ENCODE data around the gene PTGER2. TPM values are rescaled to one million over a fixed set of nuclear protein-coding genes. Genes with fewer than 3 reads are reported as not detected.
A peak's percentile ranks its signal among the peaks of the same experiment; 100 is the strongest.

PTGER2 gene
- total and polyA plus RNA-seq, 4 donors = 2.0 to 20.6 (median 6.8) TPM

- Histone ChIP-seq H3K36me3 (ENCODE audit: control insufficient read depth in 4 of 4, insufficient read depth in 4 of 4, low read length in 4 of 4) (no peaks in the 10 kb centered on the region), H3K27ac (ENCODE audit: low read depth in 1 of 2, low read length in 1 of 2) (no peak overlapping the region), H3K4me1 (ENCODE audit: control insufficient read depth in 5 of 5, insufficient read depth in 5 of 5, low read length in 5 of 5) (peaks cover 0 to 16% (median 12%) of the 10 kb centered on the region in 5 donors), H3K9ac (ENCODE audit: insufficient read depth in 1 of 2, low read length in 2 of 2) (no peak overlapping the region), H3K9me3 (ENCODE audit: control insufficient read depth in 4 of 4, insufficient read depth in 3 of 4, low read length in 3 of 4) (no peaks in the 10 kb centered on the region), H3K4me3 (no peak overlapping the region), H3K27me3 (ENCODE audit: control insufficient read depth in 3 of 3, insufficient read depth in 3 of 3, low read length in 2 of 3) (peaks cover 5 to 54% (median 44%) of the 10 kb centered on the region in 3 donors)
- ATAC-seq (ENCODE audit: insufficient read depth, low FRiP score) = no peak
- no peak for TF ChIP-seq CTCF (IDR thresholded peaks at IDR 0.05; ENCODE audit: control extremely low read depth, extremely low read depth)
- no peak for DNase-seq
- WGBS, 2 donors = 69 to 70% methylated on average over 5 of the region's 5 CpGs
These were observed 47.3 kb upstream of the PTGER2 start for GRCh38 chr14:52266782-52267181.

- no peak within 1 kb of the TSS for H3K9ac ChIP-seq (ENCODE audit: insufficient read depth in 1 of 2, low read length in 2 of 2)
- H3K4me1 ChIP-seq (ENCODE audit: control insufficient read depth in 5 of 5, insufficient read depth in 5 of 5, low read length in 5 of 5) = peaks cover 0 to 16% (median 12%) of the 10 kb centered on the region in 5 donors
- H3K36me3 ChIP-seq (ENCODE audit: control insufficient read depth in 4 of 4, insufficient read depth in 4 of 4, low read length in 4 of 4) = no peaks in the 10 kb centered on the region
- H3K27ac ChIP-seq (ENCODE audit: low read depth in 1 of 2, low read length in 1 of 2) = peak within 1 kb of the TSS in 1 of 2 donors; percentile 35
- DNase-seq (peak in 2 of 3 donors; percentile 11 to 21), ATAC-seq (ENCODE audit: insufficient read depth, low FRiP score) (no peak)
- peaks cover 5 to 54% (median 44%) of the 10 kb centered on the region in 3 donors for H3K27me3 ChIP-seq (ENCODE audit: control insufficient read depth in 3 of 3, insufficient read depth in 3 of 3, low read length in 2 of 3)
- peak within 1 kb of the TSS; percentile 50 for H3K4me3 ChIP-seq
- TF ChIP-seq CTCF (IDR thresholded peaks at IDR 0.05; ENCODE audit: control extremely low read depth, extremely low read depth) = no peak
- WGBS, 2 donors = 1 to 3% methylated on average over 62 to 63 of the region's 63 CpGs
- H3K9me3 ChIP-seq (ENCODE audit: control insufficient read depth in 4 of 4, insufficient read depth in 3 of 4, low read length in 3 of 4) = no peaks in the 10 kb centered on the region
These were observed 46.4 kb upstream of the PTGER2 start, which contains the start of gene PTGDR for GRCh38 chr14:52267501-52268278. TSS of gene PTGDR (plus strand) at chr14:52267698. CDS start at chr14:52267815, 117 bp downstream.

- ATAC-seq (ENCODE audit: insufficient read depth, low FRiP score) = no peak
- H3K27ac ChIP-seq (ENCODE audit: low read depth in 1 of 2, low read length in 1 of 2) = no peak overlapping the region
- H3K4me1 ChIP-seq (ENCODE audit: control insufficient read depth in 5 of 5, insufficient read depth in 5 of 5, low read length in 5 of 5) = peaks cover 0 to 16% (median 12%) of the 10 kb centered on the region in 5 donors
- H3K9ac ChIP-seq (ENCODE audit: insufficient read depth in 1 of 2, low read length in 2 of 2) = no peak overlapping the region
- H3K9me3 ChIP-seq (ENCODE audit: control insufficient read depth in 4 of 4, insufficient read depth in 3 of 4, low read length in 3 of 4) = no peaks in the 10 kb centered on the region
- TF ChIP-seq CTCF (IDR thresholded peaks at IDR 0.05; ENCODE audit: control extremely low read depth, extremely low read depth) = no peak
- WGBS, 2 donors = 2 to 3% methylated on average over 54 of the region's 54 CpGs
- DNase-seq = peak; percentile 18 to 24 (median 21)
- no peak overlapping the region for H3K4me3 ChIP-seq
- H3K27me3 ChIP-seq (ENCODE audit: control insufficient read depth in 3 of 3, insufficient read depth in 3 of 3, low read length in 2 of 3) = peaks cover 5 to 54% (median 45%) of the 10 kb centered on the region in 3 donors
- no peaks in the 10 kb centered on the region for H3K36me3 ChIP-seq (ENCODE audit: control insufficient read depth in 4 of 4, insufficient read depth in 4 of 4, low read length in 4 of 4)
These were observed 45.6 kb upstream of the PTGER2 start for GRCh38 chr14:52268279-52269061.

All from lung (tissue), 12 donors.